Heart right ventricle (tissue), 16 donors: ENCODE data around the gene KIF3C. TPM values are rescaled to one million over a fixed set of nuclear protein-coding genes. Genes with fewer than 3 reads are reported as not detected.

Experiments
- ATAC-seq, 8 donors: fragments of 200-7000 bp; cut with Tn5 transposase; one replicate each; pipeline ENCODE4 v1.9.1; 2020; ENCODE audit warnings: mild to moderate bottlenecking in 8 of 8, moderate library complexity in 8 of 8, moderate number of reproducible peaks in 1 of 8
- DNase-seq, 2 donors: peaks; one replicate each; pipeline ENCODE4 v3.0.0-alpha.2; 2020
- H3K27ac ChIP-seq, 10 donors: fragments of 200-600 bp; sonication (generic) in 2 of 10; one replicate each; pipeline versions ENCODE4 v1.5.0 to v1.8.0; 2020 to 2022; ENCODE audit warnings: mild to moderate bottlenecking in 3 of 10
- H3K27me3 ChIP-seq, 7 donors: fragments of 200-600 bp; one replicate each; pipeline ENCODE4 v1.8.0; 2021 to 2022; ENCODE audit warnings: mild to moderate bottlenecking in 2 of 7
- H3K36me3 ChIP-seq, 9 donors: fragments of 200-600 bp; sonication (generic) in 1 of 9; one replicate each; pipeline versions ENCODE4 v1.5.0 to v1.8.0; 2020 to 2022; ENCODE audit warnings: mild to moderate bottlenecking in 2 of 9
- H3K4me1 ChIP-seq, 9 donors: fragments of 200-600 bp; sonication (generic) in 1 of 9; one replicate each; pipeline versions ENCODE4 v1.5.0 to v1.8.0; 2020 to 2022; ENCODE audit warnings: mild to moderate bottlenecking in 4 of 9
- H3K4me3 ChIP-seq, 10 donors: fragments of 200-600 bp; sonication (generic) in 2 of 10; one replicate each; pipeline versions ENCODE4 v1.5.0 to v1.8.0; 2020 to 2022; ENCODE audit warnings: mild to moderate bottlenecking in 7 of 10, moderate library complexity in 2 of 10
- H3K9me3 ChIP-seq, 11 donors: fragments of 200-600 bp in 10 of 11; sonication (generic) in 2 of 11; one replicate each; pipeline versions ENCODE4 v1.5.0 to v1.8.0; 2013 to 2022; ENCODE audit warnings: mild to moderate bottlenecking in 2 of 11, control low read depth in 1 of 11, moderate library complexity in 1 of 11
- CTCF ChIP-seq, 9 donors: fragments of 200-600 bp; sonication (generic) in 2 of 9; IDR thresholded peaks; one replicate each; pipeline versions ENCODE4 v1.5.0 to v1.8.0; 2021 to 2022; ENCODE audit warnings: antibody characterized with exemption in 9 of 9, mild to moderate bottlenecking in 5 of 9, moderate library complexity in 1 of 9
- WGBS, 2 donors: extraction: QIAGEN DNeasy Blood & Tissue Kit; methylation state at CpG; one replicate each; pipeline ENCODE4 v1.1.7; 2013; ENCODE audit warnings: inconsistent platforms in 1 of 2; 5-methylcytosine and 5-hydroxymethylcytosine counted together
- intact Hi-C, 10 donors: fragments of 100-400 bp; cut with DNase I; formaldehyde crosslinking; loops; one replicate each; pipeline versions ENCODE4 v1.11.1 to v1.14.2; 2022
- polyA plus RNA-seq, 2 donors: library from polyadenylated mRNA; stranded (reverse); fragments of 200-250 nt; gene quantifications; one replicate each; pipeline ENCODE4 v1.2.3, GENCODE V29; 2013
- total RNA-seq, 10 donors: library from RNA; stranded (reverse); fragmentation: NEBNext Ultra II Directional in 3 of 10; extraction: Animal tissue kit (Norgen Biotek cat#: 25700) in 3 of 10; gene quantifications; one replicate each; pipeline versions ENCODE4 v1.2.1 to v1.2.4, GENCODE V29; 2021 to 2023
- donor health status: Arrhythmogenic right ventricular cardiomyopathy.
- donor health status: ischemic (EF 13 %, LVEDD 7.1; RV severe dilation, severe dysfunction).
- donor health status: healthy with polysubstance abuse.
- donor health status: DM: no; HTN: yes; CAD: no.
- donor health status: DM: no; HTN: no; CAD: no.
- donor health status: ischemic (EF 25% LVEDD 6.9; RV normal size, moderate dysfunction).
- donor health status: ischemic (EF 25% LVEDD 5.7; RV mildly dilated, moderate dysfunction).
- donor health status: healthy.
- donor health status: DM: yes; HTN: yes; CAD: no.
- donor health status: Ischemic cardiomyopathy.
- donor health status: ischemic (EF 35%, LVEDD 5.7; RV mildly dilated, moderate dysfunction).
- donor health status: nonischemic (EF 11% LVEDD 7.7; RV severe dilation, severe dysfunction).
- donor health status: DM: yes; HTN: yes; CAD: no.
- donor health status: PGD.
- donor health status: ischemic (EF 29% LVEDD 5.4; RV normal size, mild dysfunction).
- donor health status: nonischemic (EF 23%, LVEDD 6.1; RV moderate dilation, normal function).

Gene KIF3C
- total and polyA plus RNA-seq, 12 donors = 1.1 to 4.2 (median 2.4) TPM

DNA sequence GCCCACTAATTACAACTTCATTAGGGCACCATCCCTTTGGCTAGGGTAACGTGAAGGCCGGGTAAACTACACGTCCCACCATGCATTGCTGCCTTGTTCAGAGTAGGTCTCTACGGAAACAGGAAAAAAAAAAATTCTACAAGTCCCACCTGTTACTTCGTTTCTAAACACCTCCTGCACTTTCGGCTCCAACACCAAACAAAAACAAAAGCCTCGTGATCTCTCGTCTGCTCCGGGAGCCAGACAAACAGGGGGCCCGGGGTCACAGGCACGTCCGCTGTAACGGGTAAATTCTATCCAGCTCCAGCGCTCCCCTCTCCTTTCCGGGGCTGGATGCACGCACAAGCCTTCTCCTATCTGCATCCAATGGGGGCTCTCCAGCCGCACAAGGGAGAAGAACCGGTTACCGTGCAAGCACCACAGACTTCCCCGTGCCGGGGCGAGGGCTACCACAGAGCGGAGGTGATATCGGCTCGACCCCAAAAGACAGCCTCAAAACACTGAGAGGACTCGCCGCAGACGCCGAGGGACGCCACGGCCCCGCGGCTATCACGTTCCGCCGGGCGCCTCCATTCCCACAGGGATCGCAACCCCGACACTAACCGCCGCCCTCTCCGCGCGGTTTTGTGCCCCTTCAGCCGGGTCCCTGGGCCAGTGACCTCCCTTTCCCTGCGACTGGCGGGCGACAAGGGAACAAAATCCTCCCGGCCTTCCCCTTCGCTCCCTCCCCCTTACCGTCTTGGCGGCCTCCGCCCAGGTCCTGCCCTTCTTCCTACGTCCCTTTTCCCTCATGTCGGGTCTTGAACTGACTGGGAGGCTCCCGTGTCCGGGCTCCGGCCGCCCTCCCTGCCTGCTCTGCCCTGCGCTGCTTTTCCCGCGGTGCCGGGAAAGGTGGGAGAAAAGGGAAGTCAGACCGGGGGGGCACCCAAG, 104.6 kb downstream of the KIF3C start:
- intact Hi-C loops = no loop called here
- H3K4me1 ChIP-seq = peaks cover 0 to 29% (median 16%) of the 10 kb centered on the region in 9 donors
- H3K27me3 ChIP-seq = peaks cover 0 to 9% (median 5%) of the 10 kb centered on the region in 7 donors

More for the DNA sequence above, 104.6 kb downstream of the KIF3C start:
- Histone ChIP-seq H3K27ac (peak overlapping the region; percentile 74 to 96 (median 95)), H3K9me3 (no peaks in the 10 kb centered on the region), H3K4me3 (peak overlapping the region; percentile 68 to 99 (median 91)), H3K36me3 (peaks cover 0 to 18% (median 0%) of the 10 kb centered on the region in 9 donors)
- peak; percentile 31 to 45 for DNase-seq
- WGBS, 2 donors = 0 to 1% methylated on average over 63 to 64 of the region's 64 CpGs
- TF ChIP-seq CTCF (IDR thresholded peaks at IDR 0.05) = no peak
- ATAC-seq = peak; percentile 32 to 83 (median 62)

Other genes with a start within 250 kb of the KIF3C start
- gene ASXL2, start 104.0 kb downstream of the KIF3C start, total RNA-seq = 10 to 100 TPM; 19.6 to 34.0 (median 28.9) TPM
- gene ASXL2, start 104.0 kb downstream of the KIF3C start, polyA plus RNA-seq = 1 to 10 TPM; 1.8 to 2.0 TPM
- 100 to 1,000 TPM in 4 of 10 donors, 10 to 100 TPM in 6; 86.4 to 110 (median 94.9) TPM for gene RAB10, start 51.6 kb upstream of the KIF3C start, total RNA-seq
- gene RAB10, start 51.6 kb upstream of the KIF3C start, polyA plus RNA-seq = 10 to 100 TPM; 32.2 to 47.6 TPM
- 1 to 10 TPM in 6 of 10 donors, under 1 TPM in 4; 0.55 to 2.3 (median 1.4) TPM for gene GAREM2, start 190.6 kb upstream of the KIF3C start, total RNA-seq
- under 1 TPM; 0.59 to 0.72 TPM for gene GAREM2, start 190.6 kb upstream of the KIF3C start, polyA plus RNA-seq